GM21390 (cell line): ENCODE results near the gene RSPH4A.
"Not testable (repeated sequence)": the region's sequence is repeated elsewhere in the genome, so short reads cannot be mapped to it uniquely, and the experiment has no call there.

ENCODE experiments used
- ATAC-seq: cut with Tn5 transposase; IDR thresholded peaks from one replicate; pipeline ENCODE4 v1.9.1; 2021; ENCODE audit not compliant: unreplicated experiment

RSPH4A gene

DNA sequence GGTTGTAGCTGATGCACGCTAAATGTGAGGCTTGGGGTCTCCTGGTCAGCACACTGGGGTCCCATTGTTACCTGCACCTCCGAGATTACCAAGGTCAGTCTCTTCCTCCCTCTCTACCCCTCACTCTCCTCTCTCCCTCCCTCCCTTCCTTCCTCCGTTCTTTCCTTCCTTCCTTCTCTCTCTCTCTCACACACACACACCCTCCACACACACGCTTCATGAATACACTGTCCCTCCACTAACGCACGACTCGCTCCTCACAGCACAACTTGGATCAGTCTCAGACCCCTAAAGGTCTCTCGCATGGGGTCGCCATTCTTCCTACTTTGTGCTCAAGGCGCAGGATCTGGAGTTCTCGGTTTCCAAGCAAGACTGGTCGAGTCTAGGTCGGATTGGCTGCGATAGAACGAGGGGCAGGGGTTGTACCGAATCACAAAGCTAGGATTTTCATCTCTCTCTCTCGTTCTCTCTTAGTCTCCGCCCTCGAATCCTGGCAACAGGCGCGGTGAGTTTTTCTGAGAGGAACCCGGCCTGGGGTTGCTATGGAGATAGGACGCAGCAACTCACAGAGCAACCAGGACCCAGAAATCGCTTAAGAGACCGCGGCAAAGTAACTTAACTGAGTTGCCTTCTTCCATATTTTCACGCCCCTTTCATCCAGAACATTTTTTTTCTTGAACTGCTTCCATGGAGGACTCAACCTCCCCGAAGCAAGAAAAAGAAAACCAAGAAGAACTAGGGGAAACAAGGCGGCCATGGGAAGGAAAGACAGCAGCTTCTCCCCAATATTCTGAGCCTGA lies at the start of gene RSPH4A:
Gene RSPH4A (plus strand): TSS at position 543 of the 800 bp plus-strand sequence. CDS start 145 bp downstream, at position 688.
- ATAC-seq = peak; percentile 99

DNA sequence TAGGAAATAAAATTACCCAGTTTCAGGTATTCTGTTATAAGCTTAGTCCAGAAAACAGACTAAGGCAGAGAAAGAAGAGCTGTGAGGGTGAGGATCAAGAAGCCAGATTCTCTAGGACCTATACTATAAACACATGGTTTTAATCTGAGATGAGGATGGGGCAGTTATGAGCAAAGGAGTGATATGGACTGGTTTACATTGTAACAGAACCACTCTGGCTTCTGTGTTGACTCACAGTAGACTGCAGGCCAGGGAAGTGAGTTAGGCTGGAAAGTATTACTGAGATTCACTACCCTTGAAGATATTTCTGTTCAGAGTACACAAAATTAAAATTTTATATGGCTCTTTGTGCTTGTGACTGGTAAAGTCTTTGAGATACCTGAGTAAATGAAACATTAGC lies 48.2 kb upstream of the RSPH4A start:
- no peak for ATAC-seq

DNA sequence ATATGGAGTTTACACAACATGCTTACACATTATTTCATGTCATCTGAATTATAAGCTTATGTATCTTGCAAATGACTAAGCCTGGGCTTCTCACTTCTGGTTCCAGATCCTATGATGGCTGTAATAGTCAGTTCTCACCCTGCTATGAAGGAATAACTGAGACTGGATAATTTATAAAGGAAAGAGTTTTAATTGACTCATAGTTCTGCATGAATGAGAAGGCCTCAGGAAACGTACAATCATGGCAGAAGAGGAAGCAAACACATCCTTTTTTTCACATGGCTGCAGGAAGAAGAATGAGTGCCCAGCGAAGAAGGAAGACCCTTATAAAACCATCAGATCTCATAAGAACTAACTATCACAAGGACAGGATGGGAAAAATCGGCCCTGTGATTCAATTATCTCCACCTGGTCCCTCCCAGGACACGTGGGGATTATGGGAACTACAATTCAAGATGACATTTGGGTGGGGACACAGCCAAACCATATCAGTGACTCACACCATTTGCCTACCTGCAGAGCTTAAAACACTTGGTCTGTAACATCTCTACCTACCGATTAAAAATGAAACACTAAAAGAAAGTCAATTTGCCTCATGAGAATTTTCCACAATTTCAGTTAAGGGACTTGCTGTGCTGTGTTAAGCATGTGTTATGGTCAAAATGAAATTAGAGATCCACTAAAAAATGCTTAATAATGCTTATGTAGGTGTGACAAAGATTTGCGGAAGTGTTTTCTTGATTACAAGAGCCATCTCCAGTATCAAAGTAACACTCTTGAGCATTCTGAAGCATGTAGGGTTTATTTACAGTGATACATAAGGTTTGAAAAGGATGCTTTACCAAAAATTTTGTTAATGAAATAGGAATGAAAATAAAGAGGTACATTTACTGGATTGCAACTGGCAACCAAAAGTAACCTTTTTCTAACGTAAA lies 47.2 kb upstream of the RSPH4A start:
- ATAC-seq = no peak

DNA sequence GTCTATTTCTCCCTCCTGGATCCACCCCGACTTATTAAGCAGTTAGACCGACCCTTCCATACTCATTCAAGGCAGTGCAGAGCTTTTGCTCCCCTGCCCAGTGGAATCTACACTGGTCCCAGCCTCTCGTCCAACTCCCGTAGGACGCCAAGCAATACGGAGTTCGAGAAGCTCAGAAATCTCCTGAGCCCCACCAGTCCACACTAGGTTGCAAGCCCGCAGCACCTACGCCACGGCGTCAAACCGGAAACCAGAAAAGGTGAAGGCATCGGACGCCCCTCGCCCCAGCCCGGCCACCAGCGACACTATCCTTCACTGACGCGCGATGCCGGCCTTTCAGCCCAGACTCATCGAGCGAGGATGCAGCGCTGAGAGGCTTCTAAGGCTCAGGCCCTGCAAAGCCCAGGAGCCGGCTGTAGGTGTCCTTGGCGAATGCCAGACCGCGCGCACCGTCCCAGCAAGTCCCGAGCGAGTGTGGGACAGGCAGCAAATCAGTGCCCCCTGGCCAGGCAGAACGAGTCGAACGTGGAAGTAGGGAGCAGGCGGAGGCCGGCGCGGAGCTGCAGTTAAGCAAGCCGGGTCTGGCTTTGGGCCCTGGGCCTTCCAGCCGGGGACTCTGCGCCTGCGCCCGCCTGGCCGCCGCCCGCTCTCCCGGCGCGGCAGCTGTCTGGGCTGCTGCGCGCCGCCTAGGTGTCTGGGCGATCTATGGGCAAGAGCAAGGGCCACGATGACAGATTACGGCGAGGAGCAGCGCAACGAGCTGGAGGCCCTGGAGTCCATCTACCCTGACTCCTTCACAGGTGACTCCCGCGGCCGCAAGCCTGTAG lies 45.2 kb upstream of the RSPH4A start, which contains the start of gene RWDD1:
Gene RWDD1 (plus strand): TSS at position 649 of the 827 bp plus-strand sequence. CDS start 79 bp downstream, at position 728.
- peak; percentile 96 for ATAC-seq

DNA sequence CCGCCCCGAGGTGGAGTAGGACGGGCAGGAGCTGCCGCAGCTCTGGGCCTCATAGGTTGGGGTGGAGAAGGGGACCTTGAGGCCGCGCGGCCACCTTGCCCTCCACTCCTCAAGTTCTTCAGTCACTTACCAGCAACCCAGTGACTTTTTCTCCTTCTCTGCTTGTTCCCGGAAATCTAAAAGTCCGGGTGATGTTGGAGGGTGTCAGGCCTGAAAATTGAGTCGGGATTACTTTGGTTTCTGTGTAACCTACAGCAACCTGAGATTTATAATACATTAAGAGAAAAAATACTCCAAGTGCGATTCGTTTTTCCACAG lies 44.6 kb upstream of the RSPH4A start:
- ATAC-seq = no peak

DNA sequence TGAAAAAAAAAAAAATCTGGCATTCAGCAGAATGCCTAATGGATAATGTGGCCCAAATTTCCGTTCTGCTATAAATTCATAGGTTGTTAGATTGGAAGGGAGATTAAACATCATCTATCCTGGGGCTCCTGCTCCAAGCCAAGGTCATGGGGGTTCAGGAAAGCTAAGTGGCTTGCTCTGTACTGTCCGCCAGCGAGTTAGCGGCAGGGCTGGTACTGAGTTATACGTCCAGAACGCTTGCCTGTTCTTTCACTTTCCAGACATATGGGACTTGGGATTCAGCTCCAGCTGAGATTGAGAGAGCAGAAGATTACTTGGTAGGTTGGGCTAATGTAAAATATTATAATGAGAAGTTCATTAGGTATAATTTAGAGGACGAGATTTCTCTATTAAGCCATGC lies 44.1 kb upstream of the RSPH4A start:
- no peak for ATAC-seq

DNA sequence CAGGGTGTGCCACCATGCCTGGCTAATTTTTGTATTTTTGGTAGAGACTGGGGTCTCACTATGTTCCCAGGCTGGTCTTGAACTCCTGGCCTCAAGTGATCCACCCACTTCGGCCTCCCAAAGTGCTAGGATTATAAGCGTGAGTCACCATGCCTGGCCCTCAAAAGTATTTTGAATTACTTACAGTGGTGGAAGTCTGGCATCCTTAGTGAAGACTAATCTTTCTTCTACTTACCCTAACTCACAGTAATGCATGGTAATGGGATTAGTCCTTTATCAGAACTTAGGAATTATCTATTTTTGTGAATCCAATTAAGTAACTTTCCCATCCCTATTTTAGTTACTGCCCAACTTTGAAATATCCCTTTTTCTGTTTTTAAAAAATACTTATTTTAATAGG lies 41.1 kb upstream of the RSPH4A start:
- ATAC-seq = no peak

DNA sequence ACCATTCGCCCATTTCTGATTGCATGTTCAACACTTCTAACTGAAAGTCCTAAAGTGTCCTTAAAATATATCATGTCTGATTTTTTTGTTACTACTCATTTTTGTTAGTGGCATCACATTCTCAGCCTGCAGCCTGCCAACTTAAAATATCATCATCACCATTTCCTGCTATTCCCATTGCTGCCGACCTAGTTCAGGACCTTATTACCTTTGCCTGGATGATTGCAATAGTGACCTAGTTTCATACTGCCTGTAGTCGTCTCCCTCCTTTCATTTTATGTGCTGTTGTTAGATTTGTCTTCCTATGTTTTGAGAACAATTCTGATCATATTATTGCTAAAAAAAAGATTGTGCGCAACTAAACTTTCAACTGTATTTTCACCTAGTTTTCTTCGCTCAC lies 38.8 kb upstream of the RSPH4A start:
- ATAC-seq = no peak

DNA sequence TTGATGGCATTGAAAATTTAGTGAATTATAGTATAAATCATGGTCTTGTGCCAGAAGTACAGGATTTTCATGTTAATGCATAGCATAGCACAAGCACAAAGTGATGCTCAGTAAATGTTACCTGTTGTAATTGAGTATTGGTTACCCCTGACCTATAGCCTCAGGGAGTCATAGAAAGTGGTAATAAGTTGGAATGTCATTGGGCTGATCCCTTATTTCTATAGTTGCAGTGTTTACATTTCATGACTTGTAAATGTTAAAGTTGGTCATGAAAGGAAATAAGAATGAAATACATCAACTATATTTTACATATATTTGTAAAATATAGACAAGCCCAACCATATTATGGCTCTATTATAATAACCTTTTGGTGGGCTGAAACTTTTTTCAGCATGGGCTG lies 37.9 kb upstream of the RSPH4A start:
- no peak for ATAC-seq

DNA sequence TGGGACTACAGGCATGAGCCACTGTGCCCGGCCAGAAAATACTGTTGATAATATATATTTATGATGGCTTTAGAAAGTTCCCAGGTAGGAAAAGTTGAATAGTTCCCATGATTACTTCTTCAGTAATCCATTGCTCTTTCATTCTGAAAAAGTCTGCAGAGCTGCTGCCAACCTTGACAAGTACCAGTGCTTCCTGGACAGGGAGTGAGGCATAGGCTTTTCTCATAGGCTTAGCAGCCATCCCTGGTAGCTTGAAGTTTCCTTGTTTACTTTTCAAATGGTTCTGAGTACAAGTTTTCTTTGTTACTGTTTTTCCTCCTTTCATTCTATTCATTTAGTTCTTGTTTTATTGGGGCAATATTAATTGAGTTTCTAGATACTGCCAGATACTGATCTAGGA lies 37.1 kb upstream of the RSPH4A start:
- no peak for ATAC-seq

DNA sequence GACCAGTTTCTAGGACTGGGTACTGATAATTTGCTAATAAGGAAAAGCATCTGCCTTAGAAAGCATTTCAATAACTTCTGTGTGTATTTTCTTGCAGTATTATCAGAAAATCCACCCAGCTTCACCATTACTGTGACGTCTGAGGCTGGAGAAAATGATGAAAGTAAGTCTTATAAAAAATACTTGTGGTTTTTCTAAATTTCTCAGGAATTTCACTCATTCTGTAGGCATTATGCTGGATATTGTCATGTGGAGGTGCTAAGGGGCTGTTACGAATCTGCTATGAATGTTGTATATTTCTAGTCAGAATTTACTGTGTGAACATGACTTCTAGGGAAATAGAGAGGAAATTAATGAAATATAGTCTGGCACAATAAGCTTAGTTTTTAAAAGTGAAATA lies 36.1 kb upstream of the RSPH4A start:
- ATAC-seq = no peak

DNA sequence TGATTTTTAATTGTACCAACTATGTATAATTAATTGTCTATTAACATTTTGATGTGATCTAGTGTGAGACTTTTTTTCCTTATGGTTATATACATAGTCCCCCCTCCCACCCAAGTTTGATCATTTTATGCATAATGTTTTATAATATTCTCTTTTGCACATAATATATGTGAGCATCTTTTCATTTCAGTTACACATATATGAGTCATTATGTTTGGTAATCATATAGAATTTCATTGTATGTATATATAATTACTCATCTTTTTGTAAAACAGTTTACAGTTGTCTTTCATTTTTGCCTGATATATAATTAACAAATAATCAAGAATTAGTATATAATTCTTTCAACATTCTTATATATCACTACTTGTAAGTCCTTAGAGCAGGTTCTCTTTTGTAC lies 30.0 kb upstream of the RSPH4A start:
- no peak for ATAC-seq

DNA sequence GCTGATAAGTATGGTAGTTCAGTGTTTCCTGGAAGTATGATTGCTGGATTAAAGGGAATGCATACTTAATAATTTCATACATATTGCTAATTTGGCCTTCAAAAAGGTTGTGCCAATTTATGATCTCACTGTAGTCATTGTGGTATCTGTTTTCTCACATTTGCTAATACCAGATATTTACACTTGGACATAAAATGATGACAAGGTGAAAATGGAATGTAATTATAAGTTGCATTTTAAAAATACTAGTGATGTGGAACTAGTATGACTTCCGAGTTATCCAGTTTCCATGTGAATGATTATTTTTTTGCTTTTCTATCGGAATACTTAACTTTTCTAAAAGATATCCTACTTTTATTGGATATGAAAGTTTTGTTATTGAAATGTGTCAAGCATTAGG lies 29.5 kb upstream of the RSPH4A start:
- ATAC-seq = no peak

DNA sequence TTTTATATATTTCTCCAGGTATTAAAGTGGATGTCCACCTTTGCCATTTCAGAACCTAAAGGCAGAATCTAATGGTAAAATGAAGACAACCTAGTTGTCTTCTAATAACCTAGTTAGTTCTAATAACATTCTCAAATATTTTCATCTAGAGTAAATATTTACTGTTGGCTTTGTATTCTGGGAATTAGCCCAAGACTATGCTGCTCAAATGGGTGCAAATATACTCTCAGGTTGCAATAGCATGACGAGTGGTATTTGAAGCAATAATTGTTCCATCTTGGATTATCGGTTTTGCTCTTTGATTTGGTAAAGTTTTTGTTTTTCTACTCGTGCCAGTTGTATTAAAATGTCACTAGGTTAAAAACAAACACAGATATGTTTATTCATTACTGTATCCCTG lies 21.0 kb upstream of the RSPH4A start:
- no peak for ATAC-seq

DNA sequence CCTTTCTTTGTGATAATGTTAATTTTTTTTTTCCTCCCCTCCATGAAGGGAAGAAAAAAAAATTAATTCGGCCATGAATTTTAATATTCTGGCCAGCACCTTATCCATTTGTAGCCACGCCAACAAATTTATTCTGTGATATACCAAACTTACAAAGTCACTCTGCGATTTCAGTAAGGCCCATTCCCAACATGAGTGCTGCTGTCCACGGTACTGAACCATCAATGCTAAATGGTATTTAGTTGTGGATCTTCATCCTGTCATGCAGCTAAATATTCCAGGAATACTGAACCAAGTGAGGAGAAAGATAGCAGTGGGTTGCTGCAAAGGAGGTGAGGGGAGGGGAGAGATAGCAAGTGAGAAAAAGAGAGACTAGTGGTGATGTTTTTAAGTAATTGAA lies 19.5 kb upstream of the RSPH4A start:
- ATAC-seq = no peak

DNA sequence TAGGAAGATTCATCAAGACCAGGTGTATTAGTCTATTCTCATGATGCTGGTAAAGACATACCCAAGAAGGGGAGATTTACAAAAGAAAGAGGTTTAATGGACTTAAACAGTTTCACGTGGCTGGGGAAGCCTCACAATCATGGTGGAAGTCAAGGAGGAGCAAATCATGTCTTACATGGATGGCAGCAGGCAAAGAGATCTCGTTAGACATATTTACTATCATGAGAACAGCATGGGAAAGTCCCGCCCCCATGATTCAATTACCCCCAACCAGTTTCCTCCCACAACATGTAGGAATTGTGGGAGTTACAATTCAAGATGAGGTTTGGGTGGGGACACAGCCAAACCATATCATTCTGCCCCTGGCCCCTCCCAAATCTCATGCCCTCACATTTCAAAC lies 12.4 kb upstream of the RSPH4A start:
- not testable (repeated sequence) for ATAC-seq

DNA sequence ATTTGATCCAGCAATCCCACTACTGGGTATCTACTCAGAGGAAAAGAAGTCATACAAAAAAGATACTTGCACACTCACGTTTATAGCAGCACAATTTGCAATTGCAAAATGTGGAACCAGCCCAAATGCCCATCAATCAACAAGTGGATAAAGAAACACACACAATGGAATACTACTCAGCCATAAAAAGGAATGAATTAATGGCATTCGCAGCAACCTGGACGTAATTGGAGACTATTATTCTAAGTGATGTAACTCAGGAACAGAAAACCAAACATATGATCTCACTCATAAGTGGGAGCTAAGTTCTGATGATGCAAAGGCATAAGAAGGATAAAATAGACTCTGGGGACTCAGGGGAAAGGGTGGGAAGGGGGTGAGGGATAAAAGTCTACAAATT lies 11.4 kb upstream of the RSPH4A start:
- ATAC-seq = not testable (repeated sequence)

DNA sequence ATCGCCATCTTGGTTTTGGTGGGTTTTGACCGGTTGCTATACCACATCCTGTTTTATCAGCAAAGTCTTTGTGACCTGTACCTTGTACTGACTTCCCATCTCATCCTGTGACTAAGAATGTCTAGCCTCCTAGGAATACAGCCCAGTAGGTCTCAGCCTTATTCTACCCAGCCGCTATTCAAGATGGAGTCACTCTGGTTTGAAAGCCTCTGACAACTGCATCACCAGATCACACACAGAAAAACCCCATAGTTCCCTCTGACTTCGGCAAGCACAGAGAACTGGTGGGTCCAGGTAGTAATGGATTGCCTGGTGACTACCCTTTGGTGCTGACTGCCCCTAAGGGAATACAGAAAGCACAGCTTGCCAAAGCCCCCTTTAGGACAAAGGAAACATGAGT lies 10.3 kb upstream of the RSPH4A start:
- ATAC-seq = no peak

DNA sequence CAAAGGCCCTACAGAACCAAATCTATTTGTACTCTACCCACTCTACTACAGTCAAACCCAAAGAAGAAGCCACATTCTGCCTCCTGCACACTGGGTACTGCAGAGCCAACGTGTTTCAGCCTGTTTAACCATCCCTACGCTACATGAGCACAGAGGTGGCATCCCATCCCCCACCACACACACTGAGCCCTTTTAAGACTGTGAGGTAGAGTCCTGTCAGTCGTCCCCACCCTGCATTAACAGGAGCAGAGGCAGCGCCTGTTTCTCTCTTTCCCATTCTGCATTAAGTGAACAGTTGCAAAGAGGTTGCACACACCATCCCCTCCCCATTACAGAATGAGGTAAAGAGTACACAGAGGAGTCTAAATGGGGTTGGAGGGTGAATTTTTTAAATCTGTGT lies 5.2 kb upstream of the RSPH4A start:
- ATAC-seq = no peak

DNA sequence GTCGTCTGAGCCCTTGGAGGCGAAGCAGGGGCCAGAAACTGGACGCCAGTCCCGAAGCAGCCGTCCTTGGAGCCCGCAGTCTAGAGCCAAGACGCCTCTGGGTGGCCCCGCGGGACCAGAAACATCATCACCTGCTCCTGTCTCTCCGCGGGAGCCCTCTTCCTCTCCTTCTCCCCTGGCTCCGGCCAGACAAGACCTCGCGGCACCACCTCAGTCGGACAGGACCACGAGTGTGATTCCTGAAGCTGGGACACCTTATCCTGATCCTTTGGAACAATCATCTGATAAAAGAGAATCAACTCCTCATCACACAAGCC lies 416 bp downstream of the RSPH4A start:
- ATAC-seq = peak; percentile 32

DNA sequence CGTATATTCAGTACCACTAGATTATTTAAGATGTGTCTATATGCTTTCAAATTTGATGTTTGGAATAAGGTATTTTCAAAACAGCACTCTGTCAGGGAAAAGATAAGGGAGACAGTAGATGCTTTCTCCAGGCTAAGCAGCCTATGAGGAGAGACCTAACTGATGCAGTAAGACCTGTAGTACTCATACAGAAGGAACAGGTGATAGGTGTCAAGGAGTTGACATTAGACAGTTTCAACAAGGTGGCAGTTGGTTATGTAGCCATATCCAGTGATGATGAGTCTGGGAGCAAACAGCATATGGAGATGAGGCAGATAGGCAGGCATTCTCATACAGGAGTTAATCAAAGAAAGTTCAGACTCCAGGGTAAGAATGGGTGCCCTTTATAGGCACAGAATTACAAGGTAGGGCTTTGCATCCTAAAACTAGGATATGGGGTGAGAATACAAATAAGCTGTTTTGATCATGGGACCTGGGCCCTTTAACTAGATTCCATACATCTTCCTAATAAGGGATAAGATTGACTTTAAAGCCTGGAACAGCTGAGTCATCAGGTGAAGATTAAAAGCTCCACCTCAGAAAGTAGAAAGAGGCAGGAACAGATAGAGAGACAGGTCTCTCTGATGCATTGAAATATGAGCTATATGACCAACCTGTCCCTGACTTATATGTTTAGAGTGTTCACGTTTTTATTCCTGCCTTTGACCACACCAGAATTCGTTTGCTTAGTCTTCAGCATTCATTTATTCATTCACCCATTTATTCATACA lies 7.9 kb downstream of the RSPH4A start:
- no peak for ATAC-seq
